Vein endothelial cell (primary cell): ENCODE results near the gene NOVA2. TPM values are rescaled to one million over a fixed set of nuclear protein-coding genes. Genes with fewer than 3 reads are reported as not detected.

Experiments used
- small RNA-seq: library from RNA; depleted of rRNA; stranded (forward); fragments of <200 nt; gene quantifications from one replicate; pipeline ENCODE3, GENCODE V24; 2012
- total RNA-seq: library from RNA; depleted of rRNA; stranded (reverse); fragments of >200 nt; gene quantifications from 2 replicates; pipeline ENCODE4 v1.2.3, GENCODE V29; 2012

NOVA2 gene
- 10.0 and 11.1 TPM in 2 replicates for total RNA-seq

DNA sequence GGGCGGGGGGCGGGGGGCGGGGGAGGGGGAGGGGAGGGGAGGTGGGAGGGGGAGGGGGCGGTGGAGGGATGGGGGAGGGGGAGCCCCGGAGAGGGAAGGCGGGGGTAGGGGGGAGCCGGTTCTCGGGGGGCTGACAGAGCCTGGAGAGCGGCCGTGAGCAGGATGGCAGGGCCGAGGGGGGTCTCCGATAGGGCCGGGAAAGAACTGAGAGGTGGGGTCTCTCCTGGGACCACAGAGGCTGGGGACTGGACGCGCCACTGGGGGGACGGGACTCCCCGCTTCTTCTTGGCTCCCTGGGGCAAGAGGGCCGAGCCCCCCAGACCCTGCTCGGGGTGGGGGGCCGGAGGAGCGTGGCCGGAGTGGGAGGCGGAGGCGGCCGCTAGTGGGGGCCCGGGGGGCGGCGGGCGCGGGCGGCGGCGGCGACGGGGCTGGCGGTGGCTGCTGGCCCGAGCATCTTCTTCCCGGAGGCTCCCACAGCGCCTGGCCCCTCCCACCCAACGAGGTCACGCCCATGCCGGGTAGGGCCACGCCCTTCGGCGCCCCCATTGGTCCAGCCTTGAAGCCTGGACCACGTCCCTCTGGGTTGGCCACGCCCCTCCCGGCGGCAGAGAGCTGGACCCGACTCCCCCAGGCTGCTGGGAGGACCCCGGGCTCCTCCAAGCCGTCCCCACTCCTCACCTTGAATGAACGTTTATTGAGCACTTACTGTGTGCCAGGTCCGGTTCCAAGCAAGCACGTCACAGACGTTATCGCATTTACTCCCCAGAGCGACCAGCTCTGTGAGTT, at the start of gene NOVA2:
TSS of gene NOVA2 (minus strand) at position 313 of the 786 bp plus-strand sequence. CDS start 514 bp downstream, outside the sequence.

DNA sequence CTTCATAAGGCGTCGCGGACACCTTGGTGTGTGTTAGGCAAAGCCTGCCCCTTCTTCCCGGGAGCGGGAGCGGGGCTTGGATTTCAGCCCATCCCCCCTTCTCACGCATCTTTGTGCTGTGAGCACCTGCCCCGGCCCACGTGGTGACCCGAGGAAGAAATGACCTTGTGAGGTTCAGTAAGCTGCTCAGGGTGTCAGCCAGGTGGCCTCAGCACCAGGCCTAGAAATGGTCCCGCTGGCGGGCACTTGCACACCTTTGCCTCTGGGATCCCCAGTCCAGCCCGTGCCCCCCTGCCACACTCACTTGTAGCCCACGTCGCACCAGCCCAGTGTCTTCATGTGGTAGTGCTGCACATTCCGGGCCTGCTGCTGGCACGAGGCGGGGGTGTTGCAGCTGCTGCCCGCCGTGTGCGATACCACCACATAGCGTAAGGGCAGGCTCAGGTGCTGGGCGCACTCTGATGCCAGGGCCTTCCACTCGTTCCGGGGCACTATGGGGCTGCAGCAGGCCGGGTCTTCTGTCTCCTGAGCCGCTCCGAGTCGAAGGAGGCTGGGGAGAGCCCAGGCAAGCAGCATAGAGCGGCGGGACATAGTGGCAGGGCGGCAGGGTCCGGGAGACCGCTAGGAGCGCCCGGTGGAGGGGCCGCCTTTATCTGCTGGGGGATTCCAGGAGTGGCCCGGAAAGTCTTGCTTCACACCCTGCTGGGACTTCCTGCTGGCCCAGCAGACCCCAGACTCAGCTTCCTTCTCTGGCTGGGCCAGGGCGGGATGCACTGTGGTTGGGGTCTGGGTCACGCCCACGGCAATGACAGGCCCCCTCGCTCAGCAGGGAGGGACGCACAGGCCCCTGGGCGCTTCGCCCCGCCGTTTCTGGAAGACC, 49.0 kb upstream of the NOVA2 start, which contains the start of gene PGLYRP1:
TSS of gene PGLYRP1 (minus strand) at position 623 of the 880 bp plus-strand sequence. CDS start at position 591, 32 bp downstream.

GRCh38 chr19:45994998-45995714, 21.5 kb upstream of the NOVA2 start, which contains the start of gene CCDC61:
Gene CCDC61 (plus strand): TSS chr19:45995467. CDS start chr19:46003019, 7,552 bp downstream.

GRCh38 chr19:45913874-45914830, 59.5 kb downstream of the NOVA2 start, which contains the start of gene NANOS2:
Gene NANOS2 (minus strand): TSS chr19:45914778. CDS start chr19:45914693, 85 bp downstream.

DNA sequence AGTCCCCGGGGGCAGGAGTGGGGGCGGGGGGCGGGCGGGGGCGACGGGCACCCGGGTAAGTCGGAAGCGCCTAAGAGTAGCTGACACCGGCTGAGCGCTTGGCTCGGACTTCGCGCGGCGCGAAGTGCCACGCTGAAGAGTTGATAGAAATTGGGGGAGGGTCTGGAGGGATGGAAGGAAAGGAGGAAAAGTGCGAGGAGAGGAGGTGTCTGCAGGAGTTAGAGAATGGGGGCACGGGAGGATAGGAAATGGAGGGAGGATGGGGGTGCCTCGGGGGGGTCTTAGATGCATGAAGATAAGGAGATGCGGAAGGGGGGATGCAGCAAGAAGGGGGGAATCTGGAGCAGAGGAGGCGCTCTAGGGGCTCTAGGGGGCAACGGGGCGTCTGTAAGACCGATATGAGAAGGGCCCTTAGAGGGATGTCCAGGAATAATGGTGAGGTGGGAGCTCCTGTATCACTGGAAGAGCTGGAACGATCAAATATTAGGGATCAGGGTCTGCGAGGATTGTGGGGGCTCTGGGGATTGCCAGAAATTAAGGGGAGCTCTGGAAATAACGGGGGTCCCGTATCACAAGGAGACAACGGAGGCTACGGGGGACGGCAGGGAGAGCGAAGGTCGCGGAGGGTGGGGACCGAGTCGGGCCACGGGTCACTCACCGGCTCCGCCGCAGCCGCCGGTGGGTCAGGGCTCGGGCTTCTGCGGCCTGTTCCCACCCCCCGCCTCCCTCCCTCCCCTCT, 71.6 kb downstream of the NOVA2 start, which contains the start of gene MYPOP:
TSS of gene MYPOP (minus strand) at position 702 of the 739 bp plus-strand sequence. CDS start 840 bp downstream, outside the sequence.

GRCh38 chr19:45885556-45886426, 87.9 kb downstream of the NOVA2 start, which contains the start of gene IRF2BP1:
Gene IRF2BP1 (minus strand): TSS chr19:45886141. CDS start chr19:45885774, 367 bp downstream.

Small RNAs within 50 kb of the gene (small RNA-seq; reads per million reads assigned to genes)
- gene MIR769: 4.2 reads per million, percentile 91 among the genes with 10 or more reads in this experiment

Other genes starting within 250 kb of the NOVA2 start
- gene FBXO46, start 243.0 kb downstream of the NOVA2 start, total RNA-seq: 13.2 and 17.0 TPM in 2 replicates
- gene MEIOSIN, start 240.4 kb downstream of the NOVA2 start, total RNA-seq: not detected in 2 replicates
- 5.6 and 8.2 TPM in 2 replicates for gene SIX5, start 204.6 kb downstream of the NOVA2 start, total RNA-seq
- 12.4 and 13.7 TPM in 2 replicates for gene DMPK, start 191.4 kb downstream of the NOVA2 start, total RNA-seq
- gene DMWD, start 181.0 kb downstream of the NOVA2 start, total RNA-seq: 49.2 and 50.6 TPM in 2 replicates
- gene RSPH6A, start 158.6 kb downstream of the NOVA2 start, total RNA-seq: under 0.01 and 0.38 TPM in 2 replicates
- gene SYMPK, start 110.7 kb downstream of the NOVA2 start, total RNA-seq: 41.6 and 62.4 TPM in 2 replicates
- gene FOXA3, start 109.5 kb downstream of the NOVA2 start, total RNA-seq: under 0.01 TPM in 1 of 2 replicates, not detected in the other
- 26.2 and 33.6 TPM in 2 replicates for gene IRF2BP1, start 87.7 kb downstream of the NOVA2 start, total RNA-seq
- 2.3 TPM in 2 replicates for gene MYPOP, start 71.3 kb downstream of the NOVA2 start, total RNA-seq
- gene NANOS2, start 59.1 kb downstream of the NOVA2 start, total RNA-seq: not detected in 2 replicates
- gene CCDC61, start 21.6 kb upstream of the NOVA2 start, total RNA-seq: 6.0 and 9.1 TPM in 2 replicates
- not detected in 2 replicates for gene PGLYRP1, start 49.2 kb upstream of the NOVA2 start, total RNA-seq
- not detected in 2 replicates for gene IGFL4, start 67.1 kb upstream of the NOVA2 start, total RNA-seq
- gene IGFL3, start 150.8 kb upstream of the NOVA2 start, total RNA-seq: not detected in 2 replicates
- not detected in 2 replicates for gene IGFL2, start 174.4 kb upstream of the NOVA2 start, total RNA-seq